GM12874 (cell line): ENCODE measurements around the gene MKNK1.

Source experiments
- TF ChIP-seq, protein P1 (sequence below): IDR thresholded peaks from 2 replicates; pipeline ENCODE4 v1.5.1; 2011; ENCODE audit warnings: low read depth, mild to moderate bottlenecking, control low read depth, low read length, moderate library complexity; ENCODE audit not compliant: insufficient read depth

Gene MKNK1

DNA sequence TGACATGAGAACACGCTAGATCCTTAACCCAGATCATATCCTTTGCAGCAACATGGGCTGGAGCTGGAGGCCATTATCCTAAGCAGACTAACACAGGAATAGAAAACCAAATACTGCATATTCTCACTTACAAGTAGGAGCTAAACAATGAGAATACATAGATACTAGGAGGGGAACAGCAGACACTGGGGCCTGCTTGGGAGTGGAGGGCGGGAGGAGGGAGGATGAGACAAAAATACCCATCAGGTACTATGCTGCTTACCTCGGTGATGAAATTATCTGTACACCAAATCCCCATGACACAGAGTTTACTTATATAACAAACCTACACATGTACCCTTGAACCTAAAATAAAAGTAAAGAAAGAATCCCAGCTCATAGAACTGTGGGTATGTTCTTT, 13.8 kb upstream of the MKNK1 start:
- TF ChIP-seq, protein P1, sequence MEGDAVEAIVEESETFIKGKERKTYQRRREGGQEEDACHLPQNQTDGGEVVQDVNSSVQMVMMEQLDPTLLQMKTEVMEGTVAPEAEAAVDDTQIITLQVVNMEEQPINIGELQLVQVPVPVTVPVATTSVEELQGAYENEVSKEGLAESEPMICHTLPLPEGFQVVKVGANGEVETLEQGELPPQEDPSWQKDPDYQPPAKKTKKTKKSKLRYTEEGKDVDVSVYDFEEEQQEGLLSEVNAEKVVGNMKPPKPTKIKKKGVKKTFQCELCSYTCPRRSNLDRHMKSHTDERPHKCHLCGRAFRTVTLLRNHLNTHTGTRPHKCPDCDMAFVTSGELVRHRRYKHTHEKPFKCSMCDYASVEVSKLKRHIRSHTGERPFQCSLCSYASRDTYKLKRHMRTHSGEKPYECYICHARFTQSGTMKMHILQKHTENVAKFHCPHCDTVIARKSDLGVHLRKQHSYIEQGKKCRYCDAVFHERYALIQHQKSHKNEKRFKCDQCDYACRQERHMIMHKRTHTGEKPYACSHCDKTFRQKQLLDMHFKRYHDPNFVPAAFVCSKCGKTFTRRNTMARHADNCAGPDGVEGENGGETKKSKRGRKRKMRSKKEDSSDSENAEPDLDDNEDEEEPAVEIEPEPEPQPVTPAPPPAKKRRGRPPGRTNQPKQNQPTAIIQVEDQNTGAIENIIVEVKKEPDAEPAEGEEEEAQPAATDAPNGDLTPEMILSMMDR, result no peak

GRCh38 chr1:46617108-46617800, 13.2 kb upstream of the MKNK1 start:
- TF ChIP-seq, protein P1, result no peak

DNA sequence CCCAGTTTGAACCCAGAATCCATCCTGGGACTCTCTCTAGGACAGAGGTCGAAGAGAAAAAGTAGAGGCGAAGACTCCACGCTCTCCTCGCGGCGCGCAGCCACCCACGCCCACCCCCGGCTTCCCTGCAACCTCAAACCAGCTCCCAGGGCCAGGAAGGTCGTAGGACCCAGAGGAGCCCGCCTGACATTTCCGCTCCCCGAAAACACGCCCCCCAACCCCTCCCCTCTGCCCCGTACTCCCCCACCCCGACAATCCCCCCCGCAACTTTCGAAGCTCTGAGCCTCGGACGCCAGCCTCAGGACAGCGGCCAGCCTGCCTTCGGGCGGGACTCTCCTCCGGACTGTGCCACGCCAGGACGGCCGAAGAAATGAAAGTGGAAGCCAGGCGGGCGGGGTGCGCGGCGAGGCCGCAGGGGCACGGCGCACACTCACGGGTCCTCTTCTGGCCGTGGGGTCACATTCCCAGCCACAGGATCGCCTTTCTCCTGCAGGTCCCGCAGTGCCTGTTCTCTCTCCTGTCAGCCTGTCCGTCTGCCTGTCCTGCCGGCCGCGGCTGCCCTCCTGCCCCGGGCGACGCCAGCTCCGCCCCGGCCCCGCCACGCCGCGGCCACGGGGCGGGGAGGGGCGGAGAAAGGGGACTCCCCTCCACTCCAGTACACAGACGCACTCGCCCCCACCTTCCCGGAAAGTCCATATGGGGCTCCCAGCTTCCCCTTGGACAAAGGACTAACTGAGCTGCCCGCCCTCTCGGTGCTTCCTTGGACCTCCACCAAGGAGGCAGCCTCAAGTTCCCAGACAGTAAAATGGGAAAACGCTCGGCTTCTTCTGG, 12.4 kb upstream of the MKNK1 start, which contains the start of gene MOB3C:
MOB3C (minus strand) TSS at position 535 of the 831 bp plus-strand sequence. CDS start 3,490 bp downstream, outside the sequence.
- TF ChIP-seq, protein P1, result no peak

GRCh38 chr1:46615735-46616134, 11.7 kb upstream of the MKNK1 start:
- TF ChIP-seq, protein P1, result no peak

DNA sequence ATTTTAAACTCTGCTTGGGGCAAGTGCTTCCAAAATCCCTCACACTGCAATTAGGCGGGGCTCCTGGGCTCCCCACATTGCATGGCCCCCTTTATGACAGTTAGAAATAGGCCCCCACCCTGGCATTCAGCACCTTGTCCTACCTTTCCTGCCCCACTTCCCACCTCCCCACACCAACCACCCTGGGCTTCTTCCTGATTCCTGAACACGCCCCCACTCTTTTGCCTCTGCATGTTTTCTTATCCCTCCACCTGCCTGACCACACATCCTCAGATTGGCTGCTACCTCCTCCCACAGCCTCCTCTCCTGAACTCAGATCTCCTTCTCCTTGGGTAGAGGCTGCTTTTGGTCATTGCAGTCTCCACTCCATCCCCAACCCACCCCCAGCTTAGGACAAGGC, 11.0 kb upstream of the MKNK1 start:
- TF ChIP-seq, protein P1, result no peak

GRCh38 chr1:46614604-46614984, 10.5 kb upstream of the MKNK1 start:
- TF ChIP-seq, protein P1, result no peak
